GM18502 (cell line): ENCODE data around the gene UPF2.

Experiments used
- ATAC-seq: cut with Tn5 transposase; IDR thresholded peaks from one replicate; pipeline ENCODE4 v1.9.1; 2021; ENCODE audit warnings: mild to moderate bottlenecking; ENCODE audit not compliant: unreplicated experiment, poor library complexity

The UPF2 gene

DNA sequence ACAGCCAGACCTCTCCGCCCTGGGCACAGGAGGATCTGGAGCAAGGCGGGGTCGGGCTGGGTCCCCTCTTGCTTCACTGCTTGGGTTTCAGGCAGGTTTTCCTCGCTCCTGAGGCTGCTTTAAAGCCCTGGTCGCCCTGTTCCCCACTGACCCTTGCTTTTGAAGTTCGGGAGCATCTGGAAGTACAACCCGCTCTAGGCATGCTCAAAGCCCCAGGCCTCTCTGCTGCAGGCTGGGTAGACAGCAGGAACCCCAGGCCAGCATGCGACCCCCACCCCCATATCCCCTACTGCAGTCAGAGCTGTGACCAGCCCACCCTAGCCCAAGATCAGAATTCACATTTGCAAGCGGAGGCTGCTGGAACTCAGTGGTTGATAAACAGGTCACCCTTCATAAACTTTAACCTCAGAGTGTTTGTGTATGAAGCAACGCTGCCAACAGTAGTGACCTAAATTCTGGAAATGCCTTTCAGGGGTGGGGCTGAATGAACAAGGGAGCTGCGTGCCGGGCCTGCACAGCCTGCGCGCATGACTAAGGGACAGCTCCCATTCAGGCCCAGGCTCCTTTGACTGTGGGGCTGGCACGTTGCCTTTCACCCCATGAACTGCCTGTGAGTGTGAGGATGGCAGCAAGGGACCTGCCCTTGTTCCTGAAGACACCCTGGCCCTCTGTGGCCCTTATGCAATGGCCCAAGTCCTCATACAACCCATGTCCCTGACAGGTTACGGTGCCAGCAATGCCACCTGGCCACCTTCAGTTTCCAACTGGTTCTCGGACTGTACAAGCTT is 166.9 kb downstream of the UPF2 start:
- ATAC-seq = no peak

GRCh38 chr10:11874568-11875493 is 167.8 kb downstream of the UPF2 start:
- no peak for ATAC-seq

- no peak for ATAC-seq
Measured at GRCh38 chr10:11871466-11871865, 171.1 kb downstream of the UPF2 start.

- ATAC-seq = no peak
Measured at GRCh38 chr10:11870900-11871400, 171.7 kb downstream of the UPF2 start.

DNA sequence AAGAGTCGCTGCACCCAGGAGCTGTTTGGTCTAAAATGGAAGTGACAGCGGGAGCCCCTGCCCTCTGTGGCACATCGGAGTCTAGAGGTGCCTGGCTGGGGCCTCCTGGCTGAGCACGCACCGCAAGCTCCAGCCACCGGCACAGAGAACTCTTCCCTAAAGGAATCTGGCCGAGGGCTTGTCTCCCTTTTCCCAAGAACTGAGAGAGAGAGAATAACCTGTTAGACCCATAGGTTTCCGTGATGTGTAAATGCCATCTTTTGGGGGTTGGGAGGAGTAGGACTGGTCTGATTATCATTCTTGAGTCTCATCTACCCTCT is 172.2 kb downstream of the UPF2 start:
- ATAC-seq = no peak
